Urothelium cell line (cell line): ENCODE measurements around the gene SRPK1.

Experiments
- DNase-seq: peaks from one replicate; pipeline ENCODE4 v3.0.0; 2011; ENCODE audit warnings: low spot score, mixed read lengths
- FAIRE-seq: peaks from 2 replicates; lab custom pipeline; 2011; peaks lifted over from hg19 to GRCh38; lab: Jason Lieb, UNC

Gene SRPK1

GRCh38 chr6:35787266-35788218, 133.4 kb downstream of the SRPK1 start:
- FAIRE-seq, result no peak
- no peak for DNase-seq

- no peak for DNase-seq
- no peak for FAIRE-seq
Observed at GRCh38 chr6:35786810-35787209, 134.1 kb downstream of the SRPK1 start.

GRCh38 chr6:35786272-35786671, 134.6 kb downstream of the SRPK1 start:
- FAIRE-seq (no peak), DNase-seq (no peak)

GRCh38 chr6:35784200-35784599, 136.7 kb downstream of the SRPK1 start:
- DNase-seq (no peak), FAIRE-seq (no peak)
